Measurements from ENCODE around the gene SLC3A2.
"Not testable (repeated sequence)": the region's sequence is repeated elsewhere in the genome, so short reads cannot be mapped to it uniquely, and the experiment has no call there.

SLC3A2 gene

DNA sequence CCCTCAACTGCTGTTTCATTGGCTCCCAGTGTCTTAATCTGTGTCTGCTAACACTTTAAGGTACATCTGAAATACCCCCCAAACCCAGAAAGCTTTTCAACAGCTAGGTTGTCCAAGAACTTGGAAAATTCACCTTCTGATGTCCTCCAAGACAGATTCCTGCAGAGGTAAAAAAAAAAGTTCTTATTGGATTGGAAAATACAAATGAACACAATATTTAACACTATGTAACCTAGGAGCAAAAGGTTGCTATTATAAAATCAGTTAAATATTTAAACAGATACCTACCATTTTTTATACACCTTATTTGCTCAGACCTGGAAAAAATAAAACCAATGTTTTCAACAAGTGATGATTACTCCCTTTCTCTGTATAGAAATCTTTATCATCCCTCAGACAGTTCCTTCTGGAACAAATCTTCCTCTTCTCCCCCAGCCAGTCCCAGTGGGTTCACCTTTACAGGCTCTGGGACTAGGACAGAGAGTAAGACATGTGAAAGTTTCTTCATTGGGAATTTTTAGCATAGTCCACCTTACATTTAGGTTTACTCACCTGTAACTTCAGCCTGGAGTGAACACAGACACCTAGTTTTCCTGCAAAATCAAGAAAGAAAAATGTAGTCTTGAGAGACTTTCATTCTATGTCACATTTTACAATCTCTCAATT lies 28.0 kb upstream of the SLC3A2 start:
- DNase-seq = no peak

GRCh38 chr11:62853279-62853965 lies 27.3 kb upstream of the SLC3A2 start:
- DNase-seq = no peak

DNA sequence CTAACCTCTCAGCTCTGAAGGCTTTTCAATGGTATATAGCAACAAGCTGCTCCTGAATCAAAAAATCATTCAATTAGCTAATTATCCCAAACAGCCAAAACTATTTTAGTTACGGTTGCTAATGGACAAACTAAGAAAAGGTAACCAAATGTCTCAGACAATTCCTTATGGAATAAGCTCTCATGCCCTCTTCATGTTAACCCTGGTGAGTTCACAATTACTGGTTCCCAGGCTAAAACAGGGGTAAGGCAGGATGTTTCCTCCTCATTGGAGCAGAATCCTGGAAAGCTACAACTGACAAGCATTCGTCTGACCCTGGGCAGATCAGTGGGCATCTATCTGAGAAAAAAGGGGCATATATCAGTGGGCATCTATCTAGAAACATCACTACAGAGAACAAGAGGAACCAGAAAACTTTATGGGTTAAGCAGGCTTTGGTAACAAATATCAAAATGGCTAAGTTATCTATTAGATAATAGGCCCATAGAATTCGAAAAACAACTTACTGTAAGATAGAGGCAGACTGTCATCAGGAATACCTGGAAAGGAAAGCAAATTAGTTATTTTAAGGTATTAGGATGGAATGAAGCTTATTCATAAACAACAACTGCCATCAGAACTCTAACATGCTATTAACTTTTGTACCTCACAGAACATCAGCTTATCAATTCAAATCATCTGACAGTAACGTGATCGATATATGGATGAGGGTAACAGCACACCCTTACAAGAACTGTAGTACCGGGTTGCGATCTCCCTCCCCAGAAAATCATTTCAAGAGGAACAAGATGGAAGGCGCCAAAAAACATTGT lies 26.5 kb upstream of the SLC3A2 start:
- DNase-seq = no peak

- peak in 1 of 2 donors; percentile 16 for DNase-seq
Observed at GRCh38 chr11:62854825-62855570, 25.7 kb upstream of the SLC3A2 start.

DNA sequence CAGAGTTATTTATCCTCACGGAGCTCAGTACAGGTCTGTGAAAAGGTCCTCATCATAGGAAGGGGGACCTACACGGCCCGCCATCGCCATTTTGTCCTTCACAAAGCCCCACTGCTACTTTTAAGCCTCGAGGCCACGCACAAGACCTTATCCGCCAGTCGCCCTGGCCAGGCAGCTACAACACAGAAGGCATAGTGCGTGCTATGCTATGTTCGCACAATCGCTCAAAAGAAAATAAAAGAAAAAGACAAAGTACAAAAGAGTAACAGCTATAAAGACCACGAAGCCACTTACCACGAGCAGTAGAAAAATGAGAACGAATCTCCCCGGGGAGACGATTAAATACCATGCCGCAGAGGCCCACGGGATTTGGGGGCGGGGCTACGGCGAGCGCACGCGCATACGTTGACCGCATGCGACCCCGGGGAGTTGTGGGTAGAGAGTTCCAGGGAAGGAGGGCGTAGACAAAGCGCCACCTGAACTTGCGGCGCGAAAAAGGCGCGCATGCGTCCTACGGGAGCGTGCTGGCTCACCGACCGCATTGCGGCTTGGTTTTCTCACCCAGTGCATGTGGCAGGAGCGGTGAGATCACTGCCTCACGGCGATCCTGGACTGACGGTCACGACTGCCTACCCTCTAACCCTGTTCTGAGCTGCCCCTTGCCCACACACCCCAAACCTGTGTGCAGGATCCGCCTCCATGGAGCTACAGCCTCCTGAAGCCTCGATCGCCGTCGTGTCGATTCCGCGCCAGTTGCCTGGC lies 24.9 kb upstream of the SLC3A2 start:
- peak; percentile 97 to 98 for DNase-seq

DNA sequence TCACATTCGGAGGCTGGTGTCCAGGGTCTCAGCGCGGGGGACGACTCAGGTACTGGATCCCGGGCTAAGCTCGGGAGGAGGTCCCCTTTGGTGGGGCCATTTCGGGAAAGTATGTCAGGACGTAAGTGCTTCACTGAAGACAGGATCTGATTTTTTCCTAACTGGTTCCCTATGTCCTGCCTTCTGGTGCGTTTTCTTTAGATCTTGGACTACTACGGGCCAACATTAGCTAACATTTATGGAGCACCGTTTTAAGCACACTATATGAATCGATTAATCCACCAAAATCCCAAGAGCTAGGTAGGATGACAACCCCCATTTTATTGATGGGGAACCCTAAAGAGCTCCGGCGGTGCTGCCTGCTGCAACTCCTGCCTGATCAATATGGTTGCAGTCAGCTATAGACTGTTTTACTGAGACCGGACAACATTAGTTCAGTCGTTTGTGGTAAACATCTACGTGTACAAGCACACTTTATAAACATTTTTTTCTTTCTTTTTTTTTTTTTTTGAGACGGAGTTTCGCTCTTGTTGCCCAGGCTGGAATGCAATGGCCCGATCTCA lies 24.3 kb upstream of the SLC3A2 start:
- no peak for DNase-seq

- DNase-seq = peak in 1 of 2 donors; percentile 21
Observed at GRCh38 chr11:62857541-62857982, 23.1 kb upstream of the SLC3A2 start.

GRCh38 chr11:62858201-62858600 lies 22.5 kb upstream of the SLC3A2 start:
- no peak for DNase-seq

DNA sequence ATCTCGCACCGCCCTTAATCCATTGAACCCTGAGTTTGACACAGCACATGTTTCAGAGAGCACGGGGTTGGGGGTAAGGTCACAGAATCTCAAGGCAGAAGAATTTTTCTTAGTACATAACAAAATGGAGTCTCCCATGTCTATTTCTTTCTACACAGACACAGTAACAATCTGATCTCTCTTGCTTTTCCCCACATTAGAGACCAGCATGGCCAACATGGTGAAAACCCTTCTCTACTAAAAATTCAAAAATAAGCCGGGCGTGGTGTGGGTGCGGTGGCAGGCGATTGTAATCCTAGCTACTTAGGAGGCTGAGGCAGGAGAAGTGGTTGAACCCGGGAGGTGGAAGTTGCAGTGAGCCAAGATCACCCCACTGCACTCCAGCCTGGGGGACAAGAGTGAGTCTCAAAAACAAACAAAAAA lies 21.4 kb upstream of the SLC3A2 start:
- DNase-seq = not testable (repeated sequence)

GRCh38 chr11:62860835-62861563 lies 19.7 kb upstream of the SLC3A2 start:
- no peak for DNase-seq

DNA sequence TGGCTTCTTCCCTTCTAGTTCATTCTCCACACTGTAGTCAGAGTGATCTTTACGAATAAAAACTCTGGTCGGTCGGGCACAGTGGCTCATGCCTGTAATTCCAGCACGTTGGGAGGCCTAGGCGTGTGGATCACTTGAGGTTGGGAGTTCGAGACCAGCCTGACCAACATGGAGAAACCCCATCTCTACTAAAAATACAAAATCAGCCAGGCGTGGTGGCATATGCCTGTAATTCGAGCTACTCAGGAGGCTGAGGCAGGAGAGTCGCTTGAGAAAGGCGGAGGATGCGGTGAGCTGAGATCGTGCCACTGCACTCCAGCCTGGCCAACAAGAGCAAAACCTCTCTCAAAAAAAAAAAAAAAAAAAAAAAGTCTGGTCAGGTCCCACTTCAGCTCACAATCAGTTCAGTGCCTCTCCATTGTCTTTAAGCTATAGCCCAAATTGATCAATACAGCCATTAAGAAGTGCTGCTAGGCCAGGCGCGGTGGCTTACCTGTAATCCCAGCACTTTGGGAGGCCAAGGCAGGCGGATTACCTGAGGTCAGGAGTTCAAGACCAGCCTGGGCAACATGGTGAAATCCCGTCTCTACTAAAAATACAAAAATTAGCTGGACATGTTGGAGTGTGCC lies 19.0 kb upstream of the SLC3A2 start:
- not testable (repeated sequence) for DNase-seq

DNA sequence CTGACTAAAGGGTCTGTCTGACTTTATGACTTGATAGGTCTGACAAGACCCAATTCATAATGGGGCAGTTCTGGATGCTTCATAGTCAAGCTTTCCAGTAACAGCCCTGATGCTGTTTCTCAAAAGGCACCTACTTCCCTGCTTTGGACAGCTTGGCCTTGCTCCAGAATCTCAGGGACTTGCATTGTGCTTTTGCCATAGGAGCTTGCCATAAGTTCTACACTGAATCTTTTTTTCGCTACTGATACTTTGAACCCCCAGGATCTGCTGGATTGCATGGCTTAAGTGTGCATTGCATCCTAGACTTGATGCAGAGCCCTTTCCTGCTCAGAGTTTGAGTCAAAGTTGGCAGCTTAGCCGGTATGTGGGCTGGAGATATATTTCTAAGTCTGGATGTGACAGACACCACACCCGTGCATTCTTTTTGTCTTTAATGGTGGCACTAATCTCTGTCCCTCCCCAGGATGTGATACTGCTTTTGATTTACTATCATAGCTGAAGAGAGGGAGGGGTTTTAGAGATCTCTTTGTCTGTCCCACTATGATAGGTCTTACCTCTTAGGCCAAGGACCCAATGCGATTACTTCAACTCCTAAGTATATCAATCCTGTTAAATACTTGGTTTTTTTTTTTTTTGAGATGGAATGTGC lies 16.9 kb upstream of the SLC3A2 start:
- no peak for DNase-seq

GRCh38 chr11:62865635-62866034 lies 15.1 kb upstream of the SLC3A2 start:
- no peak for DNase-seq

GRCh38 chr11:62874851-62875250 lies 5.8 kb upstream of the SLC3A2 start:
- no peak for DNase-seq

GRCh38 chr11:62875698-62876478 lies 4.8 kb upstream of the SLC3A2 start:
- no peak for DNase-seq

- no peak for DNase-seq
Observed at GRCh38 chr11:62876712-62877111, 4.0 kb upstream of the SLC3A2 start.

DNA sequence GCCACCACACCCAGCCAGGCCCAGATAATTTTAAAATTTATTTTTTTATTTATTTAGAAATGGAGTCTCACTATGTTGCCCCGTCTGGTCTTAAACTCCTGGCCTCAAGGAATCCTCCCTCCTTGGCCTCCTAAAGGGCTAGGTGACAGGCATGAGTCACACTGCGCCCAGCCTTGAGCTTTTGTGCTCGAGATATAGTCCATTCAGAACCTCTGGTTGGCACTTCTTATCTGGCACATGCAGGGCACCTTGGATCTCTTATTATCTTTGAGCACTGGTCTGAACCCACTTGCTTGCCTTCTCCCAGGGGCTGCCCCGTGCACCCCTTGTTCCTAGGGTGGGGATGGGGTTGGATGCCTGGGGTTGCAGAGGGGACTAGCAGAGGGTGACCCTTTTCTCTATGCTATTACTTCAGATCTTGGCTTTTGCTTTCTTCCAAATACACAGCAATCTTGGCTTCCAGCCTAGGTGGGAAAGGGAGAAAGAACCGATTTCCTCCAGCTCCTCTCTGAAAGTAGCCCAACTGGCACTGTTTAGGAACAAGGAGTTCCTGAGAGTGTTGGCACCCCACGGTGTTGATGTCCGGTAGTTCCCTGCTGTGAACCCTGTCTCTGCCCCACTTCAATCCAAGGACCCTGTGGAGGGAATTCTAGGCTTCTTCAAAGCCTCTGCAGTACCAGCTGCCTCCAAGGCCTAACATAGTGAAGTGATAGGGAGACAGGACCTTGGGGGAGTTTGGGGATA lies 1.3 kb upstream of the SLC3A2 start:
- DNase-seq = no peak

GRCh38 chr11:62880231-62880802 lies 379 bp upstream of the SLC3A2 start:
- peak; percentile 80 to 88 for DNase-seq
